Measurements from ENCODE around the gene INPP1.
"Not testable (repeated sequence)": the region's sequence is repeated elsewhere in the genome, so short reads cannot be mapped to it uniquely, and the experiment has no call there.

INPP1 gene, protein sequence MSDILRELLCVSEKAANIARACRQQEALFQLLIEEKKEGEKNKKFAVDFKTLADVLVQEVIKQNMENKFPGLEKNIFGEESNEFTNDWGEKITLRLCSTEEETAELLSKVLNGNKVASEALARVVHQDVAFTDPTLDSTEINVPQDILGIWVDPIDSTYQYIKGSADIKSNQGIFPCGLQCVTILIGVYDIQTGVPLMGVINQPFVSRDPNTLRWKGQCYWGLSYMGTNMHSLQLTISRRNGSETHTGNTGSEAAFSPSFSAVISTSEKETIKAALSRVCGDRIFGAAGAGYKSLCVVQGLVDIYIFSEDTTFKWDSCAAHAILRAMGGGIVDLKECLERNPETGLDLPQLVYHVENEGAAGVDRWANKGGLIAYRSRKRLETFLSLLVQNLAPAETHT

DNA sequence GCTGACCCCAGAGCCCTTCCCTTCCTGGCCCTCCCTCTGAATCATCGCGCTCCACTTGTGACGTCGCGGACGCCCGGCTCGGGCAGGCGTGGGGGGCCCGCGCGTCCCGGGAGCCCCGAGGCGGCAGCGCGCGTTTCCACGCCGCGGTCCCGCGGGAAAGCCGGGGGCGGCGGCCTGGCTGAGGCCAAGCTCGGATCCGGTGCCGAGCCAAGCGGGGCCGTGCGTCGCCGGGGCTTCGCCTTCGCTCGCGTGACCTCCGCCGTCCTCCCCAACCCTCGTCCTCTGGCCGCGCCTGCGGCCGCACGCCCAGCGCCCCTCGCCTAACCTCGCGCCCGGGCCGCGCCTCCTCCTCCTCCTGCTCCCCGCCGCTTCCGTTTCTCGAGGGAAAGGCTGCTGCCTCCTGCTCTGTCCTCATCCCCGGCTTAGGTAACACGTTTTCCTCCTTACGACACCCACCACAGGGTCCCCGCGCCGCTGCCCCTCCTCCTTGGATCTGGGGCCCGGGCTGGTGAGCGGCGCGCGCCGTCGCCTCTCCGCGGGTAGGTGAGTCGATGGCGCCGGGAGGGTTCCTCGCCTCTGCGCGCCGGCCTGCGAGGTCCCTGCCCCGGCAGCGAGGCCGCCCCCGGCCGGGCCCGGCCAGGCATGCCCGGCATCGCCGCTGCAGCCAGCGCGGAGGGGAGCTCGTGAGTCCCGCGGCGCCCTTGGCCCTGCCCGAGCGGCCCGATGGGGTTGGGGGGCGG is at the start of gene INPP1:
Gene INPP1, plus strand, starts transcription at position 54 of the 740 bp plus-strand sequence. CDS start 16,514 bp downstream, outside the sequence.
- DNase-seq (ENCODE audit: low read depth) = peak; percentile 86

DNA sequence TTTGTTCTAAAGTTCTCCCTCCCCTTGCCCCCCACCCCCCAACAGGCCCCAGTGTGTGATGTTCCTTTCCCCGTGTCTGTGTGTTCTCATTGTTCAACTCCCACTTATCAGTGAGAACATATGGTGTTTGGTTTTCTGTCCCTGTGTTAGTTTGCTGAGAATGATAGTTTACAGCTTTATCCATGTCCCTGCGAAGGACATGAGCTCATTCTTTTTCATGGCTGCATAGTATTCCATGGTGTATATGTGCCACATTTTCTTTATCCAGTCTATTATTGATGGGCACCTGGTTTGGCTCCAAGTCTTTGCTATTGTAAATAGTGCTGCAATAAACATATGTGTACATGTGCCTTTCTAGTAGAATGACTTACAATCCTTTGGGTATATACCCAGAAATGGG is 45.5 kb upstream of the INPP1 start:
- not testable (repeated sequence) for DNase-seq (ENCODE audit: low read depth)

GRCh38 chr2:190301032-190301431 is 42.4 kb upstream of the INPP1 start:
- no peak for DNase-seq (ENCODE audit: low read depth)

GRCh38 chr2:190302052-190302451 is 41.3 kb upstream of the INPP1 start:
- DNase-seq (ENCODE audit: low read depth) = no peak

DNA sequence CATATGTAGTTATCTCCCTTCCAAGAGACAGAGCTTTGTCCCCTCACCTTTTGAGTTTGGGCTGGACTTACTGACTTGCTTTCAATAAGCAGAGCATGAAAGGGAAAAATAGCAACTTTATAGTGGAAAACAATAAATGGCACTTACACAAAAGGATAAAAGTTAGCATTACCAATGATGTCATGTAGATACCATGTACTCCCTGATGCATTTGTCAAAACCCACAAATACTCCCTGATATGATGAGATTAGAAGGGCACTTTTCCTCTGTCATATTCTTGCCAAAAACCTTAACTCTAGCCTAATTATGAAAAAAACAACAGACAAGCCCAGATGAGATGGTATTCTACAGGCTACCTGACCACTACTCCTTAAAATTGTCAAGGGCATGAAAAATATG is 39.7 kb upstream of the INPP1 start:
- no peak for DNase-seq (ENCODE audit: low read depth)

- DNase-seq (ENCODE audit: low read depth) = no peak
Observed at GRCh38 chr2:190304404-190304803, 39.0 kb upstream of the INPP1 start.

DNA sequence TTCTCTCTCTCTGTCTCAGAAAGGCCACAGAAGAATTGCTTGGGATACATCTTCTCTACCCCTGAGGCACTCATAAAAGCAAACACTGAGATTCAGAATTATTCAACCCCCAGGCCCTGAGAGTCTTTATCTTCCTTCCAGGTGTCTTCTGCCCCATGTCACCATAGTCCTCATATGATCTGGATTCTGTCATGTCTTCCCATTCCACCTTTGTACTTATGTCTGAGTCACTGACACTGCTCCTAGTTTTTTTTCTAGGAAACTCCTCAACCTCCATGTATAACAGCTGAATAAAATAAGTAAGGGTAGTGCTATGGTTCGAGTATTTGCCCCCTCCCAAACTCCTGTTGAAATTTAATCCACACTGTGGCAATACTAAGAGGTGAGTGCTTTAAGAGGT is 35.4 kb upstream of the INPP1 start:
- DNase-seq (ENCODE audit: low read depth) = no peak

DNA sequence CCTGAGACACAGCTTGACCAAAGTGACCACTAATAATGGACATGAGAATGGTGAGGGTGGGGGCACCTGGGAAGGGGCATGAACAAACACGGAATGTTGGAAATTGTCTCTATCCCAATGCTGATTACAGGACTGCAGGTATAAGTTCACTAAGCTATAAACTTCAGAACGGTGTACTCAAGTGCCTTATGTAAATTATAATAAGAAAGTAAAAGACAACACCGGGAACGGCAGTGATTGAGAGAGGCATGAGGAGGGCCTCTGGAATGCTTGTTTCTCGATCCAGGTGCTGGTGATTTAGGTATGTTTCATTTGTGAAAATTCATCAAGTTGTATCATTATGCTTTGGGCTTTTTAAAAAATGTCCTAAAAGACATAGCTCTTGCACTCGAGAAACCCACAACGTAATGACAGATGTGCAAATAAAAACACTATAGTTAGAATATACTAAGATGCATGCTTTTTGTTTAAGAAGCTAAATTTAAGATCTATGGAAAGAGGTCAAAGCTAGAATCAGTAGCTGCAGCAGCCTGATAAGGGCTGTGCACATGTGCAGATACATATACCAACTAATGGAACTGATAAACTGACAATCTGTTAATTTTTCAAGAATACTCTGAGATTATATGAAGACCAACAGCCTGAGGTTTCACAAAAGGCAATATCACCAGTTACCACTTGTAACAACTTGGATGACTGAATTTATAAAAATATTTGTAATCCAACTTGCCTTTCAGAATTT is 31.3 kb upstream of the INPP1 start:
- no peak for DNase-seq (ENCODE audit: low read depth)

- DNase-seq (ENCODE audit: low read depth) = not testable (repeated sequence)
Observed at GRCh38 chr2:190312635-190313025, 30.8 kb upstream of the INPP1 start.

DNA sequence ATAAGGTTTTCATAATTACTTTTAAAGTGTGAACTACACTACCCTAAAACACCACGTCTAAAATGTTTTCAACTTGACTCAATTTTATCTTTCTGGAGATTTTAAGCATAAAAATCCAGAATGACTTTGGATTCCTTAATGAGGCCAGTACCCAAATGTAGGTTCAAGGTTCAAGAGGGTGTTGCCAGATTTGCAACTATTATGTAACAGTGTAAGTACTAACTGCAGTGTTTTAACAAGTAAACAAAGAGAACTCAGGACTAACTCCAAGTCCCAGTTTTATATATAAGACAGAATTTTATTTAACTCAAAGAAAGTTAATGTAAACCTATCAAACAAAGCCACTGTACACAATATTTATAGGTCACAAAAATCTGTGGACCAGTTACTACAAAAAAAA is 29.5 kb upstream of the INPP1 start:
- no peak for DNase-seq (ENCODE audit: low read depth)

- no peak for DNase-seq (ENCODE audit: low read depth)
Observed at GRCh38 chr2:190315273-190315672, 28.1 kb upstream of the INPP1 start.

DNA sequence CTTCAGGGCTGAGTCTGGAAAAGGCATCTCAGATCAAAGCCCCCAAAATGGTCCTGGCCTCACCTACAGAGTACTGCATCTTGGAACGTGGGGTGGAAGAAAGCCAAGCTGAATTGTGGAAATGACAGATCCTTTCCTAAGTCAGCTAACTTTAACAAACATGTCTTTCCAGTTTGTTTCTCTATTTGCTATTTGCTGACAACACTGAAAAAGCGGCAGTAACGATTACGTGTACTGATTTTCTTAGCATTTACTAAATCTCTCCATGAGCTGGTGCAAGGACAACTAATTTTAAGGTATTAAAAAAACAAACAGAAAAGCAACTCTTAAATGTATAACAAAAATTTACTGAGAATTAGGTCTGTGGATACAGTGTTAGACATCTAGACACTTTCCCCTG is 24.9 kb upstream of the INPP1 start:
- peak; percentile 16 for DNase-seq (ENCODE audit: low read depth)

- peak; percentile 33 for DNase-seq (ENCODE audit: low read depth)
Observed at GRCh38 chr2:190318931-190319554, 24.3 kb upstream of the INPP1 start.

GRCh38 chr2:190319555-190320498 is 23.6 kb upstream of the INPP1 start, which contains the start of gene HIBCH:
TSS of gene HIBCH (minus strand) at chr2:190319826. CDS start at chr2:190319750, 76 bp downstream.
- DNase-seq (ENCODE audit: low read depth) = peak; percentile 99

DNA sequence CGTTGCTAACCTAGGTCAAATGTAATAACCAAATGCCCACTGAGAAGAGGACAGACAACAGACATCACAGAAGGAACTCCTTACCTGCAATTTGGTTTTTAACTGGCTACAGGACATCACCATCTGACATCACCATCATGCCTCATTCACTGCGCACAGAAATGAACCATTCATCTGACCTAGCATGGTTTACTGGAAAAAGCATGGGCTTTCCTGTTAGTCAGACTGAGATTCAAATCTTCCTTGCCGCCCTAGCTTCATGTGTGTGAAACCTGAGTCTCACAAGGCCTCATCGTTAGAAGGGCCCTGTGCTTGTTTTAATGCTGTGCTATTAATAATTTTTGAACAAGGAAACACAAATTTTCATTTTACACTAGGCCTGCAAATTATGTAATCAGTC is 22.7 kb upstream of the INPP1 start:
- no peak for DNase-seq (ENCODE audit: low read depth)

GRCh38 chr2:190323406-190323805 is 20.0 kb upstream of the INPP1 start:
- no peak for DNase-seq (ENCODE audit: low read depth)

DNA sequence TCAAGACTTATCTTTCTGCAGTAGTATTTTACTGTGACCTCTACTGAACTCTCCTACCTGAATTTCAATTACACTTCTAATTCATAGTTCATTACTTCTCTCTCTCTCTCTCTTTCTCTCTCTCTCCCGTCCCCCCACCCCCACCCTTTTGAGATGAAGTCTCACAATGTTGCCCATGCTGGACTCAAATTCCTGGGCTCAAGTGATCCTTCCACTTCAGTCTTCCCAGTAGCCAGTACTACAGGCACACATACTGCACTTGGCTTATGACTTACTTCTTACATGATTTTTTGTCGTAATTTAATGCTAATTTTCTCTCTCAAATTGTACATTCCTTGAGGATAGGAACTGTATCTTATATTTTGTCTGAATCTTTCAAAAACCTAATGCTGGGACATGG is 17.8 kb upstream of the INPP1 start:
- DNase-seq (ENCODE audit: low read depth) = no peak

GRCh38 chr2:190327867-190328572 is 15.4 kb upstream of the INPP1 start:
- no peak for DNase-seq (ENCODE audit: low read depth)

DNA sequence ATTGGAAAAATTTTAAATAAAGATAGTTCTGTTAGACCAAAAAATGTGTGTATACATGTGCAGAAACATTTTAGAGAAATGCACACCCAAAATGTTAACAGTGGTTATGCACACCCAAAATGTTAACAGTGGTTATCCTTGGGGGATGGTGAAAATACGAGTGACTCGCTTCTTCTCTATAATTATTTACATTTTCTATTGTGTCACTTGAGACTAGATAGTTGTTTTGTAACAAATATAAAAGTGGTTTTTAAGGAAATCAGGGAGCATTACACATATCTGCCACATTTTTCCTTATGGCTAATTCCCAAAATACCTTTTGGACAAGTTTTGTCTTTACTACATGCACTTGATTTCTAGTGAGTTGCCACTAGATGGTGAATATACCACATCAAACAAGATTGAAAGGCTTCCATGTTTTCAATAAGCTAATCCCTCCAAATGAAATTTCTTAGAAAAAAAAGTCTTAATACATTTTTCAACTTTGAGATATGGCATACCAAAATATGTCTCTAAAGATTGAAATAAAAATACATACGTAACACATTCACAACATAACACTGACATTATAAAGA is 14.7 kb upstream of the INPP1 start:
- peak; percentile 37 for DNase-seq (ENCODE audit: low read depth)

DNA sequence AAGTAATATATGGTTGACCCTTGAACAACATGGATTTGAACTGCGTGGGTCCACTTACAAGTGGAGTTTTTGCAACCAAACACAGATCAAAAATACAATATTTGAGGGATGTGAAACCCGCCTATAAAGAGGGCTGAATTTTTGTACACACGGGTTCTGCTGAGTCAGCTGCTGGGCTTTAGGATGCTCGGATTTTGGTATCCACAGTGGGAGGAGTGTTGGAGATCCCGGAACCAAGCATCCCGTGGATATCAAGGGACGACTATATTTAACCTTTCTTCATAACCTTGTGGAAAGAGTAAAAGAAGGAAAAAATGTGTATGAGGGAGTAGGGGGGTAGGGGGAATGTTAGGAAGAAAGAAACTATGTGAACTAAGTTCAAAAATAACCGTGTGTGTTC is 10.0 kb upstream of the INPP1 start:
- DNase-seq (ENCODE audit: low read depth) = no peak

Data from ELR (cell line).